ENCODE data around the gene SLC66A1.

Gene SLC66A1

GRCh38 chr1:19360432-19360831, 48.3 kb downstream of the SLC66A1 start:
- no peak overlapping the region for H3K27ac ChIP-seq (ENCODE audit: low read length)
- peaks cover 37% of the 10 kb centered on the region for H3K36me3 ChIP-seq (ENCODE audit: insufficient read depth, low read length)
- no peak overlapping the region for H3K4me2 ChIP-seq (ENCODE audit: insufficient read depth, low read length)

GRCh38 chr1:19360843-19361610, 48.9 kb downstream of the SLC66A1 start:
- no peak overlapping the region for H3K27ac ChIP-seq (ENCODE audit: low read length)
- no peak overlapping the region for H3K4me3 ChIP-seq (ENCODE audit: low read depth in 1 of 2, low read length in 2 of 2)
- no peaks in the 10 kb centered on the region for H3K27me3 ChIP-seq (ENCODE audit: insufficient read depth, low read length, poor library complexity)
- H3K4me2 ChIP-seq (ENCODE audit: insufficient read depth, low read length) = no peak overlapping the region
- H3K4me1 ChIP-seq (ENCODE audit: insufficient read depth, low read length) = no peaks in the 10 kb centered on the region
- peaks cover 32% of the 10 kb centered on the region for H3K36me3 ChIP-seq (ENCODE audit: insufficient read depth, low read length)
- peaks cover 25% of the 10 kb centered on the region for H3K79me2 ChIP-seq (ENCODE audit: insufficient read depth, low read length)
- H4K20me1 ChIP-seq (ENCODE audit: insufficient read depth, low read length) = peaks cover 54% of the 10 kb centered on the region
- H3K9me3 ChIP-seq (ENCODE audit: insufficient read depth, low read length, severe bottlenecking) = no peaks in the 10 kb centered on the region
- no peak overlapping the region for H3K9ac ChIP-seq (ENCODE audit: low read depth, low read length)
- ATAC-seq (ENCODE audit: insufficient read depth, low read depth) = no peak
- no peak for TF ChIP-seq CTCF (IDR thresholded peaks at IDR 0.05; ENCODE audit: borderline replicate concordance, extremely low read depth, low read length, poor library complexity, severe bottlenecking)
- no peak for TF ChIP-seq EZH2 (IDR thresholded peaks at IDR 0.05; ENCODE audit: borderline replicate concordance, low read depth, low read length, severe bottlenecking)
- H2AFZ ChIP-seq (ENCODE audit: low read depth, low read length) = no peak overlapping the region
- no peak for DNase-seq

More at GRCh38 chr1:19360432-19360831, 48.3 kb downstream of the SLC66A1 start:
- Histone ChIP-seq H3K9ac (ENCODE audit: low read depth, low read length) (no peak overlapping the region), H2AFZ (ENCODE audit: low read depth, low read length) (no peak overlapping the region), H3K79me2 (ENCODE audit: insufficient read depth, low read length) (peaks cover 22% of the 10 kb centered on the region), H3K4me3 (ENCODE audit: low read depth in 1 of 2, low read length in 2 of 2) (no peak overlapping the region), H3K4me1 (ENCODE audit: insufficient read depth, low read length) (no peaks in the 10 kb centered on the region), H3K9me3 (ENCODE audit: insufficient read depth, low read length, severe bottlenecking) (no peaks in the 10 kb centered on the region), H4K20me1 (ENCODE audit: insufficient read depth, low read length) (peaks cover 58% of the 10 kb centered on the region), H3K27me3 (ENCODE audit: insufficient read depth, low read length, poor library complexity) (no peaks in the 10 kb centered on the region)
- no peak for DNase-seq
- TF ChIP-seq CTCF (IDR thresholded peaks at IDR 0.05; ENCODE audit: borderline replicate concordance, extremely low read depth, low read length, poor library complexity, severe bottlenecking) = no peak
- TF ChIP-seq EZH2 (IDR thresholded peaks at IDR 0.05; ENCODE audit: borderline replicate concordance, low read depth, low read length, severe bottlenecking) = no peak
- no peak for ATAC-seq (ENCODE audit: insufficient read depth, low read depth)

GRCh38 chr1:19361611-19362147, 49.6 kb downstream of the SLC66A1 start:
- Histone ChIP-seq H3K9ac (ENCODE audit: low read depth, low read length) (no peak overlapping the region), H3K4me2 (ENCODE audit: insufficient read depth, low read length) (no peak overlapping the region), H3K9me3 (ENCODE audit: insufficient read depth, low read length, severe bottlenecking) (no peaks in the 10 kb centered on the region), H3K27ac (ENCODE audit: low read length) (no peak overlapping the region), H3K4me1 (ENCODE audit: insufficient read depth, low read length) (no peaks in the 10 kb centered on the region), H3K36me3 (ENCODE audit: insufficient read depth, low read length) (peaks cover 25% of the 10 kb centered on the region), H4K20me1 (ENCODE audit: insufficient read depth, low read length) (peaks cover 49% of the 10 kb centered on the region), H3K4me3 (ENCODE audit: low read depth in 1 of 2, low read length in 2 of 2) (no peak overlapping the region), H3K79me2 (ENCODE audit: insufficient read depth, low read length) (peaks cover 25% of the 10 kb centered on the region), H3K27me3 (ENCODE audit: insufficient read depth, low read length, poor library complexity) (no peaks in the 10 kb centered on the region), H2AFZ (ENCODE audit: low read depth, low read length) (no peak overlapping the region)
- no peak for TF ChIP-seq CTCF (IDR thresholded peaks at IDR 0.05; ENCODE audit: borderline replicate concordance, extremely low read depth, low read length, poor library complexity, severe bottlenecking)
- no peak for TF ChIP-seq EZH2 (IDR thresholded peaks at IDR 0.05; ENCODE audit: borderline replicate concordance, low read depth, low read length, severe bottlenecking)
- no peak for DNase-seq
- ATAC-seq (ENCODE audit: insufficient read depth, low read depth) = no peak

Measured in DND-41 (cell line).